Gastrocnemius medialis (tissue), 4 donors: ENCODE measurements around the gene RELA.

Experiments
- POLR2A ChIP-seq, 2 donors: fragments of 450-650 bp; IDR thresholded peaks; one replicate each; pipeline ENCODE4 v1.6.1; 2017; ENCODE audit warnings: antibody characterized with exemption in 2 of 2, mild to moderate bottlenecking in 2 of 2, moderate library complexity in 2 of 2
- TF ChIP-seq, protein P1 (sequence below), 5 experiments: fragments of 450-650 bp in 3 of 5; fragments of 200-600 bp in 2 of 5; sonication (generic) in 2 of 5; IDR thresholded peaks in 4 of 5; conservative IDR thresholded peaks in 1 of 5; 1 replicate in 4 of 5; 2 replicates in 1 of 5; pipeline ENCODE4 v1.5.1; 2016 to 2019; ENCODE audit warnings: antibody characterized with exemption in 5 of 5, mild to moderate bottlenecking in 3 of 5, moderate library complexity in 3 of 5

GRCh38 chr11:65618763-65619162, 44.0 kb downstream of the RELA start:
- TF ChIP-seq, protein P1, sequence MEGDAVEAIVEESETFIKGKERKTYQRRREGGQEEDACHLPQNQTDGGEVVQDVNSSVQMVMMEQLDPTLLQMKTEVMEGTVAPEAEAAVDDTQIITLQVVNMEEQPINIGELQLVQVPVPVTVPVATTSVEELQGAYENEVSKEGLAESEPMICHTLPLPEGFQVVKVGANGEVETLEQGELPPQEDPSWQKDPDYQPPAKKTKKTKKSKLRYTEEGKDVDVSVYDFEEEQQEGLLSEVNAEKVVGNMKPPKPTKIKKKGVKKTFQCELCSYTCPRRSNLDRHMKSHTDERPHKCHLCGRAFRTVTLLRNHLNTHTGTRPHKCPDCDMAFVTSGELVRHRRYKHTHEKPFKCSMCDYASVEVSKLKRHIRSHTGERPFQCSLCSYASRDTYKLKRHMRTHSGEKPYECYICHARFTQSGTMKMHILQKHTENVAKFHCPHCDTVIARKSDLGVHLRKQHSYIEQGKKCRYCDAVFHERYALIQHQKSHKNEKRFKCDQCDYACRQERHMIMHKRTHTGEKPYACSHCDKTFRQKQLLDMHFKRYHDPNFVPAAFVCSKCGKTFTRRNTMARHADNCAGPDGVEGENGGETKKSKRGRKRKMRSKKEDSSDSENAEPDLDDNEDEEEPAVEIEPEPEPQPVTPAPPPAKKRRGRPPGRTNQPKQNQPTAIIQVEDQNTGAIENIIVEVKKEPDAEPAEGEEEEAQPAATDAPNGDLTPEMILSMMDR (IDR thresholded peaks at IDR 0.05 in 4 of 5, conservative IDR thresholded peaks at IDR 0.05 in 1 of 5): no peak
- no peak for TF ChIP-seq POLR2A (IDR thresholded peaks at IDR 0.05)
